ENCODE measurements around the gene KIF2B.
"Not testable (repeated sequence)": the region's sequence is repeated elsewhere in the genome, so short reads cannot be mapped to it uniquely, and the experiment has no call there.

The KIF2B gene

GRCh38 chr17:53819956-53820355 lies 2.8 kb upstream of the KIF2B start:
- H3K27me3 ChIP-seq (ENCODE audit: insufficient read depth, low read length): no peaks in the 10 kb centered on the region
- H3K4me1 ChIP-seq (ENCODE audit: insufficient read depth, low read length): no peaks in the 10 kb centered on the region
- no peaks in the 10 kb centered on the region for H3K9me3 ChIP-seq (ENCODE audit: low read length)
- H3K36me3 ChIP-seq (ENCODE audit: insufficient read depth, low read length): no peaks in the 10 kb centered on the region
- no peak overlapping the region for H2AFZ ChIP-seq (ENCODE audit: low read depth, low read length)
- no peak overlapping the region for H3K4me3 ChIP-seq (ENCODE audit: low read length)

- H3K4me3 ChIP-seq (ENCODE audit: low read length): no peak overlapping the region
- no peaks in the 10 kb centered on the region for H3K4me1 ChIP-seq (ENCODE audit: insufficient read depth, low read length)
These were observed 769 bp downstream of the KIF2B start for GRCh38 chr17:53823341-53824050.

GRCh38 chr17:53834771-53835170 lies 12.0 kb downstream of the KIF2B start:
- H3K4me1 ChIP-seq (ENCODE audit: insufficient read depth, low read length); H3K9me3 ChIP-seq (ENCODE audit: low read length); H3K4me3 ChIP-seq (ENCODE audit: low read length); H3K36me3 ChIP-seq (ENCODE audit: insufficient read depth, low read length); H2AFZ ChIP-seq (ENCODE audit: low read depth, low read length); H3K27me3 ChIP-seq (ENCODE audit: insufficient read depth, low read length): not testable (repeated sequence)

More at GRCh38 chr17:53823341-53824050, 769 bp downstream of the KIF2B start:
- Histone ChIP-seq H3K27me3 (ENCODE audit: insufficient read depth, low read length) (no peaks in the 10 kb centered on the region), H3K36me3 (ENCODE audit: insufficient read depth, low read length) (no peaks in the 10 kb centered on the region), H3K9me3 (ENCODE audit: low read length) (no peaks in the 10 kb centered on the region), H2AFZ (ENCODE audit: low read depth, low read length) (no peak overlapping the region)

- H3K27me3 ChIP-seq (ENCODE audit: insufficient read depth, low read length): no peaks in the 10 kb centered on the region
- H3K4me1 ChIP-seq (ENCODE audit: insufficient read depth, low read length): no peaks in the 10 kb centered on the region
- no peak overlapping the region for H2AFZ ChIP-seq (ENCODE audit: low read depth, low read length)
- no peak overlapping the region for H3K4me3 ChIP-seq (ENCODE audit: low read length)
- no peaks in the 10 kb centered on the region for H3K9me3 ChIP-seq (ENCODE audit: low read length)
- H3K36me3 ChIP-seq (ENCODE audit: insufficient read depth, low read length): no peaks in the 10 kb centered on the region
These were observed 14.4 kb downstream of the KIF2B start for GRCh38 chr17:53837131-53837530.

GRCh38 chr17:53844491-53845107 lies 21.9 kb downstream of the KIF2B start:
- H3K27me3 ChIP-seq (ENCODE audit: insufficient read depth, low read length): no peaks in the 10 kb centered on the region
- no peaks in the 10 kb centered on the region for H3K4me1 ChIP-seq (ENCODE audit: insufficient read depth, low read length)
- no peak overlapping the region for H3K4me3 ChIP-seq (ENCODE audit: low read length)
- no peaks in the 10 kb centered on the region for H3K9me3 ChIP-seq (ENCODE audit: low read length)
- no peak overlapping the region for H2AFZ ChIP-seq (ENCODE audit: low read depth, low read length)
- H3K36me3 ChIP-seq (ENCODE audit: insufficient read depth, low read length): no peaks in the 10 kb centered on the region

- H3K9me3 ChIP-seq (ENCODE audit: low read length); H3K27me3 ChIP-seq (ENCODE audit: insufficient read depth, low read length); H3K4me3 ChIP-seq (ENCODE audit: low read length); H3K36me3 ChIP-seq (ENCODE audit: insufficient read depth, low read length); H2AFZ ChIP-seq (ENCODE audit: low read depth, low read length); H3K4me1 ChIP-seq (ENCODE audit: insufficient read depth, low read length): not testable (repeated sequence)
These were observed 48.4 kb downstream of the KIF2B start for GRCh38 chr17:53871128-53871527.
